A549 (cell line): Measurements from ENCODE around the gene NANOS3. TPM values are rescaled to one million over a fixed set of nuclear protein-coding genes. Genes with fewer than 3 reads are reported as not detected.
A peak's percentile ranks its signal among the peaks of the same experiment; 100 is the strongest.

Experiments used
- ATAC-seq, 2 experiments: fragments of 200-7000 bp in 1 of 2; fragments of >200 bp in 1 of 2; cut with Nextera tagmentation in 1 of 2; cut with Tn5 transposase in 1 of 2; 3 replicates each; pipeline versions ENCODE4 v1.8.0 to v1.9.1; 2018 to 2020; ENCODE audit warnings: mild to moderate bottlenecking in 1 of 2, moderate library complexity in 1 of 2
- CTCF ChIA-PET: fragments of 300-600 bp; sonication (Branson Sonifier 250); formaldehyde crosslinking; extraction: SDS; loops from one replicate; lab custom pipeline; 2021; ENCODE audit warnings: antibody characterized with exemption, inconsistent platforms; lab: Yijun Ruan, JAX
- POLR2A ChIA-PET: fragments of 350-600 bp; formaldehyde crosslinking; extraction: SDS; loops from one replicate; lab custom pipeline; 2021; ENCODE audit warnings: antibody characterized with exemption, inconsistent platforms; lab: Yijun Ruan, JAX
- DNase-seq, 2 experiments: peaks; one replicate each; pipeline versions ENCODE4 v3.0.0 to v3.0.0-alpha.2; 2011 to 2016; ENCODE audit warnings: low read depth in 1 of 2, low spot score in 1 of 2
- FAIRE-seq: peaks from 2 replicates; lab custom pipeline; 2011; peaks lifted over from hg19 to GRCh38; lab: Jason Lieb, UNC
- H3K27ac ChIP-seq, 2 experiments: fragments of >200 bp; sonication (Bioruptor Twin); formaldehyde crosslinking; 3 replicates each; pipeline ENCODE4 v1.5.1; 2016 to 2017
- H3K4me1 ChIP-seq: fragments of >200 bp; sonication (Bioruptor Twin); formaldehyde crosslinking; 3 replicates; pipeline ENCODE4 v1.6.1; 2016
- H3K4me2 ChIP-seq: fragments of >200 bp; sonication (Bioruptor Twin); formaldehyde crosslinking; 3 replicates; pipeline ENCODE4 v1.6.1; 2016
- H3K4me3 ChIP-seq: fragments of >200 bp; sonication (Bioruptor Twin); formaldehyde crosslinking; 3 replicates; pipeline ENCODE4 v1.5.1; 2016
- H3K9me3 ChIP-seq: fragments of >200 bp; sonication (Bioruptor Twin); formaldehyde crosslinking; 3 replicates; pipeline ENCODE4 v1.6.1; 2016
- EHMT2 ChIP-seq: fragments of 200-600 bp; sonication (generic); IDR thresholded peaks from 2 replicates; pipeline ENCODE4 v1.6.1; 2016; ENCODE audit warnings: antibody characterized with exemption, low read depth, mild to moderate bottlenecking, moderate library complexity
- FOSB ChIP-seq: fragments of 250-450 bp; sonication (Bioruptor Pico); IDR thresholded peaks from 2 replicates; pipeline ENCODE4 v1.5.0; 2020; ENCODE audit warnings: mild to moderate bottlenecking, moderate library complexity
- FOSL2 ChIP-seq, 2 experiments: fragments of 450-650 bp in 1 of 2; fragments of >200 bp in 1 of 2; sonication (Bioruptor Twin) in 1 of 2; formaldehyde crosslinking; IDR thresholded peaks; 2 replicates each; pipeline versions ENCODE4 v1.5.0 to v1.6.1; 2016 to 2020; ENCODE audit warnings: mild to moderate bottlenecking in 1 of 2, moderate library complexity in 1 of 2
- GATA3 ChIP-seq: IDR thresholded peaks from 2 replicates; pipeline ENCODE4 v1.6.1; 2012; ENCODE audit warnings: borderline replicate concordance
- HOXB13 ChIP-seq: fragments of 250-450 bp; sonication (Bioruptor Pico); IDR thresholded peaks from 2 replicates; pipeline ENCODE4 v1.5.0; 2020; ENCODE audit warnings: low read depth, mild to moderate bottlenecking, moderate library complexity
- HOXB5 ChIP-seq: fragments of 250-450 bp; sonication (Bioruptor Pico); IDR thresholded peaks from 2 replicates; pipeline ENCODE4 v1.5.0; 2020; ENCODE audit warnings: mild to moderate bottlenecking, moderate library complexity
- JUN ChIP-seq, 2 experiments: fragments of >200 bp; sonication (Bioruptor Twin); formaldehyde crosslinking; IDR thresholded peaks; 2 replicates in 1 of 2; 3 replicates in 1 of 2; pipeline ENCODE4 v1.6.1; 2016 to 2017
- JUNB ChIP-seq: fragments of >200 bp; sonication (Bioruptor Twin); formaldehyde crosslinking; IDR thresholded peaks from 2 replicates; pipeline ENCODE4 v1.6.1; 2016
- KDM5A ChIP-seq: fragments of 200-600 bp; sonication (generic); IDR thresholded peaks from 2 replicates; pipeline ENCODE4 v1.6.1; 2016; ENCODE audit warnings: antibody characterized with exemption, mild to moderate bottlenecking
- NFE2L2 ChIP-seq: fragments of 150-350 bp; conservative IDR thresholded peaks from 2 replicates; pipeline ENCODE4 v1.6.1; 2014; ENCODE audit warnings: low read length
- NPAS2 ChIP-seq: fragments of 250-450 bp; sonication (Bioruptor Pico); IDR thresholded peaks from 2 replicates; pipeline ENCODE4 v1.8.0; 2022; ENCODE audit warnings: mild to moderate bottlenecking, moderate library complexity, borderline replicate concordance
- PHF8 ChIP-seq: fragments of 200-600 bp; sonication (generic); IDR thresholded peaks from 2 replicates; pipeline ENCODE4 v1.6.1; 2016; ENCODE audit warnings: low read depth, mild to moderate bottlenecking, antibody characterized with exemption, moderate library complexity, borderline replicate concordance
- POLR2A ChIP-seq: IDR thresholded peaks from 2 replicates; pipeline ENCODE4 v1.6.1; 2012; ENCODE audit warnings: mild to moderate bottlenecking, low read length
- RAD21 ChIP-seq, 2 experiments: fragments of >200 bp in 1 of 2; sonication (Bioruptor Twin) in 1 of 2; formaldehyde crosslinking in 1 of 2; IDR thresholded peaks in 1 of 2; conservative IDR thresholded peaks in 1 of 2; 2 replicates in 1 of 2; 3 replicates in 1 of 2; pipeline ENCODE4 v1.6.1; 2012 to 2018; ENCODE audit warnings: inconsistent platforms in 1 of 2
- RARB ChIP-seq: fragments of 250-450 bp; sonication (Bioruptor Pico); IDR thresholded peaks from 2 replicates; pipeline ENCODE4 v1.8.0; 2021; ENCODE audit warnings: mild to moderate bottlenecking, moderate library complexity
- RCOR1 ChIP-seq: fragments of 150-350 bp; IDR thresholded peaks from 2 replicates; pipeline ENCODE4 v1.6.1; 2014; ENCODE audit warnings: antibody characterized with exemption, low read length, low read depth
- TFCP2L1 ChIP-seq: fragments of 250-450 bp; sonication (Bioruptor Pico); IDR thresholded peaks from 2 replicates; pipeline ENCODE4 v1.5.0; 2021; ENCODE audit warnings: mild to moderate bottlenecking
- ZNF302 ChIP-seq: fragments of 250-450 bp; sonication (Bioruptor Pico); IDR thresholded peaks from 2 replicates; pipeline ENCODE4 v1.9.0; 2021; ENCODE audit warnings: inconsistent platforms, mild to moderate bottlenecking, moderate library complexity
- WGBS: methylation state at CpG from one replicate; pipeline ENCODE4 v1.1.6; 2017; ENCODE audit errors: missing lambda C conversion rate; 5-methylcytosine and 5-hydroxymethylcytosine counted together
- polyA plus RNA-seq, 4 experiments: library from polyadenylated mRNA; depleted of rRNA in 3 of 4; stranded (reverse); fragments of >200 nt; fragmentation: RNase III in 1 of 4; extraction: RNeasy Plus Mini Kit Qiagen cat#74134 plus additional on column Dnase treatment in 1 of 4; gene quantifications; 2 replicates in 3 of 4; 3 replicates in 1 of 4; pipeline ENCODE4 v1.2.3, GENCODE V29; 2011 to 2017
- TF ChIP-seq, protein P1 (sequence below): fragments of >200 bp; sonication (Bioruptor Twin); formaldehyde crosslinking; IDR thresholded peaks from 3 replicates; pipeline ENCODE4 v1.6.1; 2016
- TF ChIP-seq, protein P2 (sequence below): fragments of >200 bp; sonication (Bioruptor Twin); formaldehyde crosslinking; IDR thresholded peaks from 2 replicates; pipeline ENCODE4 v1.6.1; 2016
- TF ChIP-seq, protein P3 (sequence below): fragments of 250-450 bp; sonication (Bioruptor Pico); IDR thresholded peaks from 2 replicates; pipeline ENCODE4 v1.5.0; 2020; ENCODE audit warnings: low read depth, mild to moderate bottlenecking, moderate library complexity
- TF ChIP-seq, protein P4 (sequence below): IDR thresholded peaks from 2 replicates; pipeline ENCODE4 v1.6.1; 2012
- TF ChIP-seq, protein P5 (sequence below): fragments of 200-600 bp; sonication (generic); IDR thresholded peaks from 2 replicates; pipeline ENCODE4 v1.6.1; 2016; ENCODE audit warnings: antibody characterized with exemption, mild to moderate bottlenecking, moderate library complexity
- TF ChIP-seq, protein P6 (sequence below): fragments of >200 bp; sonication (Bioruptor Twin); formaldehyde crosslinking; IDR thresholded peaks from 3 replicates; pipeline ENCODE4 v1.5.1; 2016

NANOS3 gene
- polyA plus RNA-seq, 2 of the 4 experiments (the other 2 are of a cell fraction) = 0.31 to 1.2 TPM

DNA sequence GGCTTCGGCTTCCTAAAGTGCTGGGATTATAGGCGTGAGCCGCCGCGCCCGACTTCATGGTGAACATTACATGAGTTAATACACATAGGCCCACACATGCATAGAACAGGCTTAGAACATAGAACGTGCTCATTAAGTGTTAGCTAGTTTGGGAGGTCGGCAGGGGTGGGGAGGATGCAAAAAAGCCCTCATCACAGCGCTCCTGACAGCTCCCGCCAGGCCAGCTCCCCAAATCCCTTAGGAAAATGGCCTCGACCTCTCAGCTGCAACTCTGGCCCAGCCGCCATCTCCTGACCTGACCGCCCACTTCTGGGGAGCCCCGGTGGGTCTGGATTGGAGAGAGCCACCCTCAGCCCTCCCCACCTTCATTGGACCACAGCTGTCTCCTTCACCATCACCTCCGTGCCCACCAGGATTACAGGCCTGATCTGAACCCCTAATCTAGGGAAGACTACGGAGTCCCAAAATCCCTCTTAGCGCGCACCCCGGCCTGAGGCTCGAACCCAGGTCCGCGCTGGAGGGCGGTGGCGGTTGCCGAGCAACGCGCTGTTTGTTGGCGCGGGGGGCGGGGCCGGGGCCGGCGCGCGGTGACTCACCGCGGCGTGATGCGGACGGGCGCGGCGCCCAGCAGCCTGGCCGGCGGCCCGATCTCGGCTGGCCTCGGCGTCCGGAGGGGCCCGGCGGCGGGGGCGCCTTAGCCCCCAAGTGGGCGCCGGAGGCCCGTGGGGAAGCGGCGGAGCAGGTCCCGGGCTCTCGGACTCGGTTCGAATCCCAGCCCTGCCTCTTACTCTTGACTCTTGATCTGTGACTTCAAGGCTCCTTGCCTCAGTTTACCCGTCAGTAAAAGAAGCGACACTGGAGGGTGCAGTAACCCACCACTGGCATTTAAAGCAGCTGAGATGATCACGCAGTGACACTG, 26.7 kb upstream of the NANOS3 start (continued):
- TF ChIP-seq EHMT2 = no peak
- TF ChIP-seq NPAS2 (CRISPR knock-in tag) = peak; percentile 60; the same call in 1 of the 2 replicates
- no peak for TF ChIP-seq KDM5A
- TF ChIP-seq POLR2A = no peak
- no peak for TF ChIP-seq NFE2L2

DNA sequence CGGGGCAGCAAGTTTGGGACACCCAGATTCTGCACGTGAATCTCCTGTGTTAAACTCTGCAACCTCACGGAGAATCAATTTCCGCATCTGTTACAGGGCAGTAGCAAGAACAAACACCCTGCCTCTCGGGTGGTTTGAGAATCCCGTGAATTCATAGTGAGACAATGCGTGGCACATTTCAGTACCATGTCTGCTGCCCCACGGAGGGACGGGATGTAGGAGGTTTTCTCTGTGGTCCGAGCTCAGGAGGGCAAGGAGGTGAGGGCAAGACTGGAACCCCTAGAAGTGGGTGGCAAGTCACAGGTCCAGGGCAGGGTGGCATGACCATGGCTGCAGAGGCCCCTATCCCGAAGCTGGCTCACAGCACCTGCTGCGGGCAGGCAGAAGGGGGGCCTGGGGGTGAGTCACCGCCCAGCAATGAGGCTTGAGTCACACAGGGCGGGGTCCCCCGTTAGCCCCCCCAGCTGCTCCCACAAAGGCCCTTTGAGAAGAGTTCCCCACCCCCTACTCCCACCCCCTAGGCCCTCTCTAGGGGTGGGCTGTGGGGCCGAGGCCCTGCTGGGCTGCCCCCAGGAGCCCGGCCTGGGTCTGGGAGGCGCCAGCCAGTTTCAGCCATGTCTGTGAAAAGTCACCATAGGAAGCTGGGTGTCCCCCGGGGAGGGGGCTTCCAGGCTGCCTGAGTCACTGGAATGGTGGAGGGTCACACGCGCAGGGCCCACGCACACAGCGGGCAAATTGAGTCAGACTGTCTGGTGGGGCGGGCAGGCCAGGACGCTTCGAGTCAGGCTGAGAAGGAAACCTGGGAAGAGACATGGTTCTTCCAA, 25.8 kb upstream of the NANOS3 start:
- no peaks in the 10 kb centered on the region for H3K9me3 ChIP-seq
- H3K4me3 ChIP-seq = peak overlapping the region; percentile 30; the same call in 2 of the 3 replicates
- FAIRE-seq (no peak), ATAC-seq (peak; percentile 37 to 43), DNase-seq (peak in 1 of 2 experiments; percentile 95)
- POLR2A ChIA-PET = interaction anchor here (0.7 to 2.1 kb wide), 7 partner anchors 11 to 687 kb away, joined by 3 to 10 read pairs (median 3); partner anchors contain the start of gene ZSWIM4
- H3K27ac ChIP-seq = peak overlapping the region; percentile 100
- H3K4me1 ChIP-seq = peaks cover 77% of the 10 kb centered on the region
- 0% methylated on average over 13 of the region's 26 CpGs for WGBS
- CTCF ChIA-PET = interaction anchor here (0.6 to 20.6 kb wide), 5 partner anchors 10 to 154 kb away, joined by 3 to 271 read pairs (median 3); no protein-coding TSS in a partner anchor
- peak overlapping the region; percentile 93 for H3K4me2 ChIP-seq
- TF ChIP-seq, protein P1, sequence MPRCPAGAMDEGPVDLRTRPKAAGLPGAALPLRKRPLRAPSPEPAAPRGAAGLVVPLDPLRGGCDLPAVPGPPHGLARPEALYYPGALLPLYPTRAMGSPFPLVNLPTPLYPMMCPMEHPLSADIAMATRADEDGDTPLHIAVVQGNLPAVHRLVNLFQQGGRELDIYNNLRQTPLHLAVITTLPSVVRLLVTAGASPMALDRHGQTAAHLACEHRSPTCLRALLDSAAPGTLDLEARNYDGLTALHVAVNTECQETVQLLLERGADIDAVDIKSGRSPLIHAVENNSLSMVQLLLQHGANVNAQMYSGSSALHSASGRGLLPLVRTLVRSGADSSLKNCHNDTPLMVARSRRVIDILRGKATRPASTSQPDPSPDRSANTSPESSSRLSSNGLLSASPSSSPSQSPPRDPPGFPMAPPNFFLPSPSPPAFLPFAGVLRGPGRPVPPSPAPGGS = peak; percentile 70; the same call in 2 of the 3 replicates
- TF ChIP-seq RAD21 (conservative IDR thresholded peaks at IDR 0.05 in 1 of 2, IDR thresholded peaks at IDR 0.05 in 1 of 2) (0 out of 5 replicates have a peak, but pooled peaks of 1 of the 2 experiments have one; percentile 13), PHF8 (no peak), JUN (IDR thresholded peaks at IDR 0.05) (peak; percentile 65; a peak in 2 of 5 replicates), GATA3 (peak; percentile 86), FOSB (CRISPR knock-in tag) (no peak; the same call in 1 of the 2 replicates), RARB (0 out of 2 replicates have a peak, but pooled peaks have one; percentile 58), JUNB (peak; percentile 93), KDM5A (no peak), TFCP2L1 (CRISPR knock-in tag) (peak; percentile 67), FOSL2 (IDR thresholded peaks at IDR 0.05) (peak; percentile 97), FOSL2 (CRISPR knock-in tag; IDR thresholded peaks at IDR 0.05) (peak; percentile 99), HOXB13 (peak; percentile 82), ZNF302 (CRISPR knock-in tag) (peak; percentile 72; the same call in 1 of the 2 replicates), RCOR1 (no peak), HOXB5 (CRISPR knock-in tag) (peak; percentile 83)
- TF ChIP-seq, protein P2, sequence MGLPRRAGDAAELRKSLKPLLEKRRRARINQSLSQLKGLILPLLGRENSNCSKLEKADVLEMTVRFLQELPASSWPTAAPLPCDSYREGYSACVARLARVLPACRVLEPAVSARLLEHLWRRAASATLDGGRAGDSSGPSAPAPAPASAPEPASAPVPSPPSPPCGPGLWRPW = no peak
- TF ChIP-seq, protein P3, sequence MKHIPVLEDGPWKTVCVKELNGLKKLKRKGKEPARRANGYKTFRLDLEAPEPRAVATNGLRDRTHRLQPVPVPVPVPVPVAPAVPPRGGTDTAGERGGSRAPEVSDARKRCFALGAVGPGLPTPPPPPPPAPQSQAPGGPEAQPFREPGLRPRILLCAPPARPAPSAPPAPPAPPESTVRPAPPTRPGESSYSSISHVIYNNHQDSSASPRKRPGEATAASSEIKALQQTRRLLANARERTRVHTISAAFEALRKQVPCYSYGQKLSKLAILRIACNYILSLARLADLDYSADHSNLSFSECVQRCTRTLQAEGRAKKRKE (CRISPR knock-in tag) = peak; percentile 53
- TF ChIP-seq, protein P4, sequence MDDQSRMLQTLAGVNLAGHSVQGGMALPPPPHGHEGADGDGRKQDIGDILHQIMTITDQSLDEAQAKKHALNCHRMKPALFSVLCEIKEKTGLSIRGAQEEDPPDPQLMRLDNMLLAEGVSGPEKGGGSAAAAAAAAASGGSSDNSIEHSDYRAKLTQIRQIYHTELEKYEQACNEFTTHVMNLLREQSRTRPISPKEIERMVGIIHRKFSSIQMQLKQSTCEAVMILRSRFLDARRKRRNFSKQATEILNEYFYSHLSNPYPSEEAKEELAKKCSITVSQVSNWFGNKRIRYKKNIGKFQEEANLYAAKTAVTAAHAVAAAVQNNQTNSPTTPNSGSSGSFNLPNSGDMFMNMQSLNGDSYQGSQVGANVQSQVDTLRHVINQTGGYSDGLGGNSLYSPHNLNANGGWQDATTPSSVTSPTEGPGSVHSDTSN = 0 out of 2 replicates have a peak, but pooled peaks have one; percentile 66
- TF ChIP-seq, protein P5, sequence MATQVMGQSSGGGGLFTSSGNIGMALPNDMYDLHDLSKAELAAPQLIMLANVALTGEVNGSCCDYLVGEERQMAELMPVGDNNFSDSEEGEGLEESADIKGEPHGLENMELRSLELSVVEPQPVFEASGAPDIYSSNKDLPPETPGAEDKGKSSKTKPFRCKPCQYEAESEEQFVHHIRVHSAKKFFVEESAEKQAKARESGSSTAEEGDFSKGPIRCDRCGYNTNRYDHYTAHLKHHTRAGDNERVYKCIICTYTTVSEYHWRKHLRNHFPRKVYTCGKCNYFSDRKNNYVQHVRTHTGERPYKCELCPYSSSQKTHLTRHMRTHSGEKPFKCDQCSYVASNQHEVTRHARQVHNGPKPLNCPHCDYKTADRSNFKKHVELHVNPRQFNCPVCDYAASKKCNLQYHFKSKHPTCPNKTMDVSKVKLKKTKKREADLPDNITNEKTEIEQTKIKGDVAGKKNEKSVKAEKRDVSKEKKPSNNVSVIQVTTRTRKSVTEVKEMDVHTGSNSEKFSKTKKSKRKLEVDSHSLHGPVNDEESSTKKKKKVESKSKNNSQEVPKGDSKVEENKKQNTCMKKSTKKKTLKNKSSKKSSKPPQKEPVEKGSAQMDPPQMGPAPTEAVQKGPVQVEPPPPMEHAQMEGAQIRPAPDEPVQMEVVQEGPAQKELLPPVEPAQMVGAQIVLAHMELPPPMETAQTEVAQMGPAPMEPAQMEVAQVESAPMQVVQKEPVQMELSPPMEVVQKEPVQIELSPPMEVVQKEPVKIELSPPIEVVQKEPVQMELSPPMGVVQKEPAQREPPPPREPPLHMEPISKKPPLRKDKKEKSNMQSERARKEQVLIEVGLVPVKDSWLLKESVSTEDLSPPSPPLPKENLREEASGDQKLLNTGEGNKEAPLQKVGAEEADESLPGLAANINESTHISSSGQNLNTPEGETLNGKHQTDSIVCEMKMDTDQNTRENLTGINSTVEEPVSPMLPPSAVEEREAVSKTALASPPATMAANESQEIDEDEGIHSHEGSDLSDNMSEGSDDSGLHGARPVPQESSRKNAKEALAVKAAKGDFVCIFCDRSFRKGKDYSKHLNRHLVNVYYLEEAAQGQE = peak; percentile 55
- TF ChIP-seq, protein P6, sequence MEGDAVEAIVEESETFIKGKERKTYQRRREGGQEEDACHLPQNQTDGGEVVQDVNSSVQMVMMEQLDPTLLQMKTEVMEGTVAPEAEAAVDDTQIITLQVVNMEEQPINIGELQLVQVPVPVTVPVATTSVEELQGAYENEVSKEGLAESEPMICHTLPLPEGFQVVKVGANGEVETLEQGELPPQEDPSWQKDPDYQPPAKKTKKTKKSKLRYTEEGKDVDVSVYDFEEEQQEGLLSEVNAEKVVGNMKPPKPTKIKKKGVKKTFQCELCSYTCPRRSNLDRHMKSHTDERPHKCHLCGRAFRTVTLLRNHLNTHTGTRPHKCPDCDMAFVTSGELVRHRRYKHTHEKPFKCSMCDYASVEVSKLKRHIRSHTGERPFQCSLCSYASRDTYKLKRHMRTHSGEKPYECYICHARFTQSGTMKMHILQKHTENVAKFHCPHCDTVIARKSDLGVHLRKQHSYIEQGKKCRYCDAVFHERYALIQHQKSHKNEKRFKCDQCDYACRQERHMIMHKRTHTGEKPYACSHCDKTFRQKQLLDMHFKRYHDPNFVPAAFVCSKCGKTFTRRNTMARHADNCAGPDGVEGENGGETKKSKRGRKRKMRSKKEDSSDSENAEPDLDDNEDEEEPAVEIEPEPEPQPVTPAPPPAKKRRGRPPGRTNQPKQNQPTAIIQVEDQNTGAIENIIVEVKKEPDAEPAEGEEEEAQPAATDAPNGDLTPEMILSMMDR = no peak
